Kasumi-1 (cell line): ENCODE data around the gene EED.
"Not testable (repeated sequence)": the region's sequence is repeated elsewhere in the genome, so short reads cannot be mapped to it uniquely, and the experiment has no call there.

ENCODE experiments used
- DNase-seq, 2 experiments: peaks; one replicate each; lab custom pipeline; 2025; lab: John Stamatoyannopoulos, UW

The EED gene

GRCh38 chr11:86292912-86293616 is 48.5 kb downstream of the EED start:
- no peak for DNase-seq

- DNase-seq = no peak
Observed at GRCh38 chr11:86294026-86294425, 49.5 kb downstream of the EED start.

GRCh38 chr11:86301742-86302091 is 57.2 kb downstream of the EED start:
- no peak for DNase-seq

- peak; percentile 97 to 98 for DNase-seq
Observed at GRCh38 chr11:86302092-86302793, 57.7 kb downstream of the EED start, which contains the start of gene HIKESHI. Gene HIKESHI, plus strand, starts transcription at chr11:86302240. Its CDS starts 209 bp downstream, at chr11:86302449.

- DNase-seq = peak in 1 of 2 experiments; percentile 13
Observed at GRCh38 chr11:86303257-86303656, 58.7 kb downstream of the EED start.

- not testable (repeated sequence) for DNase-seq
Observed at GRCh38 chr11:86308710-86309109, 64.2 kb downstream of the EED start.

GRCh38 chr11:86313793-86314192 is 69.2 kb downstream of the EED start:
- DNase-seq = no peak

- no peak for DNase-seq
Observed at GRCh38 chr11:86314636-86315035, 70.1 kb downstream of the EED start.
